ENCODE results near the gene GPX2. TPM values are rescaled to one million over a fixed set of nuclear protein-coding genes. Genes with fewer than 3 reads are reported as not detected.

Gene GPX2
- total RNA-seq, 6 experiments from 2014 or later = not detected

DNA sequence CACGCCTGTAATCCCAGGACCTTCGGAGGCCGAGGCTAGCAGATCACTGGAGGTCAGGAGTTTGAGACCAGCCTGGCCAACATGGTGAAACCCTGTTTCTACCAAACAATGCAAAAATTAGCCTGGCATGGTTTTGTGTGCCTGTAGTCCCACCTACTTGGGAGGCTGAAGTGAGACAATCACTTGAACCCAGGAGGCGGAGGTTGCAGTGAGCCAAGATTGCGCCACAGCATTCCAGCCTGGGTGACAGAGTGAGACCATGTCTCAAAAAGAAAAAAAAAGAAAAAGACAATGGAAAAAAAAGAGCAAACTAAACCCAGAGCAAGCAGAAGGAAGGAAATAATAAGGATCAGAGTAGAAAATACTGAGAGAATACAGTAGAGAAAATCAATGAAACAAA lies 22.9 kb downstream of the GPX2 start:
- TF ChIP-seq, protein P1, sequence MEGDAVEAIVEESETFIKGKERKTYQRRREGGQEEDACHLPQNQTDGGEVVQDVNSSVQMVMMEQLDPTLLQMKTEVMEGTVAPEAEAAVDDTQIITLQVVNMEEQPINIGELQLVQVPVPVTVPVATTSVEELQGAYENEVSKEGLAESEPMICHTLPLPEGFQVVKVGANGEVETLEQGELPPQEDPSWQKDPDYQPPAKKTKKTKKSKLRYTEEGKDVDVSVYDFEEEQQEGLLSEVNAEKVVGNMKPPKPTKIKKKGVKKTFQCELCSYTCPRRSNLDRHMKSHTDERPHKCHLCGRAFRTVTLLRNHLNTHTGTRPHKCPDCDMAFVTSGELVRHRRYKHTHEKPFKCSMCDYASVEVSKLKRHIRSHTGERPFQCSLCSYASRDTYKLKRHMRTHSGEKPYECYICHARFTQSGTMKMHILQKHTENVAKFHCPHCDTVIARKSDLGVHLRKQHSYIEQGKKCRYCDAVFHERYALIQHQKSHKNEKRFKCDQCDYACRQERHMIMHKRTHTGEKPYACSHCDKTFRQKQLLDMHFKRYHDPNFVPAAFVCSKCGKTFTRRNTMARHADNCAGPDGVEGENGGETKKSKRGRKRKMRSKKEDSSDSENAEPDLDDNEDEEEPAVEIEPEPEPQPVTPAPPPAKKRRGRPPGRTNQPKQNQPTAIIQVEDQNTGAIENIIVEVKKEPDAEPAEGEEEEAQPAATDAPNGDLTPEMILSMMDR (IDR thresholded peaks at IDR 0.05) = no peak
- no peak for DNase-seq
- no peak overlapping the region; the same call in 1 of the 2 replicates for H3K27ac Mint-ChIP-seq
- no peaks in the 10 kb centered on the region for H3K9me3 Mint-ChIP-seq
- H3K27me3 Mint-ChIP-seq (ENCODE audit: insufficient read depth) = no peaks in the 10 kb centered on the region
- peaks cover 36% of the 10 kb centered on the region for H3K36me3 Mint-ChIP-seq (ENCODE audit: low read depth)
- peaks cover 61% of the 10 kb centered on the region for H3K4me1 Mint-ChIP-seq (ENCODE audit: low read depth)
- H3K4me3 Mint-ChIP-seq = no peak overlapping the region

DNA sequence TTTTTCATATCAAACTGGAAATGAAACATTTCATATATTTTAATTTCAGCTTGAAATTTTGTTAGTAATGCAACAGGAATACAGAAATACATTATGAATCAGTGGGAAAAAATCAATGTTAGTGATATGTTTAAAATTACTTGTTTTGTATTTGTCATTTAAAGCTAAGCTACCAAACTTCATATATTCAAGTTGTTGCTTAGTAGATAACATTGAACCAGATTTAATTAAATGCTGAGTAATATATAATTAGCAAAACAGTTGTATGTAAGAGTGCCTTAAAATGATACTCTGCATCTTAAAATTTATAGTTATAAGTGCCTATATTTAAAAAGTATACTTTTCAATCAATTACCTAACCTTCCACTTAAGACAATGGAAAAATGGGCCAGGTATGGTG lies 23.3 kb downstream of the GPX2 start:
- Mint-ChIP-seq H3K27me3 (ENCODE audit: insufficient read depth) (no peaks in the 10 kb centered on the region), H3K27ac (no peak overlapping the region), H3K9me3 (no peaks in the 10 kb centered on the region), H3K36me3 (ENCODE audit: low read depth) (peaks cover 32% of the 10 kb centered on the region), H3K4me3 (no peak overlapping the region), H3K4me1 (ENCODE audit: low read depth) (peaks cover 61% of the 10 kb centered on the region)
- no peak for DNase-seq
- TF ChIP-seq, protein P1 (IDR thresholded peaks at IDR 0.05) = no peak

DNA sequence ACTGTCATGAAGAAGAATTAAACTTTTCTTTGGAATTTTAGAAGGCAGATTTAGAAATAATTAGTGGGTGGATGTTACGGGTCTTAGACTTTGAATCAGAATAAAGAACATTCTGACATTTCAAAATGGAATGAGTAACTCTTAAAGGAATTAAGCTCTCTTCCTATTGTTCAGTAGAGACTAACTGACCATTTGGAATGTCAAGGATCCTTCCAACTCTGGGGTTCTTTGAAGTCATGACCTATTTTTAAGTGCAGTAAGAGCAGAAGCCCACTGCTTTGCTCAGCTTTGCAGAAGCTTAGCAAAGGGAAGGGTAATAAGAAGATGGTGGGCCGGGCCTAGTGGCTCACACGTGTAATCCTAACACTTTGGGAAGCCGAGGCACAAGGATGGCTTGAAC lies 24.3 kb downstream of the GPX2 start:
- H3K27me3 Mint-ChIP-seq (ENCODE audit: insufficient read depth) = no peaks in the 10 kb centered on the region
- DNase-seq = no peak
- H3K27ac Mint-ChIP-seq = peak overlapping the region; percentile 75
- TF ChIP-seq, protein P1 (IDR thresholded peaks at IDR 0.05) = no peak
- no peaks in the 10 kb centered on the region for H3K9me3 Mint-ChIP-seq
- peak overlapping the region; percentile 31; the same call in 1 of the 2 replicates for H3K4me3 Mint-ChIP-seq
- peaks cover 27% of the 10 kb centered on the region for H3K36me3 Mint-ChIP-seq (ENCODE audit: low read depth)
- H3K4me1 Mint-ChIP-seq (ENCODE audit: low read depth) = peaks cover 70% of the 10 kb centered on the region

DNA sequence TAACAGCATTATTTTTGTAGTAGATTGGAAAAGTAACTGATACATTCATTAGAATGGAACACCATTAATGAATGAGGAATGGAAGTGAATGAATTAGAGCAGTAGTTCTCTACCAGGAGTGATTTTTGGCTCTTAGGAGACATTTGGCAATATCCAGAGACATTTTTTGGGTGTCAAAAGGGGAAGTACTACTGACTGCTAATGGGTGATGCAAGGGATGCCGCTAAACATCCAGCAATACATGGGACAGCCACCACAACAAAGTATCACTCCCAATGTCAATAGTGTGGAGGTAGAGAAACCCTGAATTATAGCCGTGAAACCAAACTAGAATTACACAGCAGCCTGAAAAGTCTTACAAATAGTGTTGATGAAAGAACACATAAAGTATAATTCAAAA lies 26.7 kb downstream of the GPX2 start:
- H3K27me3 Mint-ChIP-seq (ENCODE audit: insufficient read depth) = no peaks in the 10 kb centered on the region
- peak overlapping the region; percentile 98 for H3K4me3 Mint-ChIP-seq
- H3K36me3 Mint-ChIP-seq (ENCODE audit: low read depth) = peaks cover 20% of the 10 kb centered on the region
- no peaks in the 10 kb centered on the region for H3K9me3 Mint-ChIP-seq
- H3K4me1 Mint-ChIP-seq (ENCODE audit: low read depth) = peaks cover 59% of the 10 kb centered on the region
- H3K27ac Mint-ChIP-seq = 0 out of 2 replicates have a peak overlapping the region, but pooled peaks have one; percentile 24
- TF ChIP-seq, protein P1 (IDR thresholded peaks at IDR 0.05) = no peak
- DNase-seq = no peak

DNA sequence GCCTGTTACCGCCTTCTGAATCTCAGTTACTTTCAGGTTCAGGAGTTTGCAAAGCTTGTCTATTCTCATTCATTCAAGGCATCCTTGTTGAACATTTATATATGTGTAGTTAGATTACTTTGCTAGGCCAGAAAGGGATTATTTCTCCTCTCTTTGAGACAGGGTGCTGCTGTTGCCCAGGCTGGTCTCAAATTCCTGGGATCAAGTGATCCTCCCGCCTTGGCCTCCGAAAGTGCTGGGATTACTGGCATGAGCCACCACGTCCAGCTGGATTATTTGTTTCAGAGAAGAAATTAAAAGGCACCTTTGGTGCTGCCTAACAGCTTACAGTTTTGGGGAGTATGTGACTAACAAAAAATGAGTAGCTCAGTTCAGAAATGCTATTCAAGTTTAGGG lies 27.5 kb downstream of the GPX2 start:
- peak overlapping the region; percentile 95 for H3K27ac Mint-ChIP-seq

More for the DNA sequence above, 27.5 kb downstream of the GPX2 start:
- Mint-ChIP-seq H3K4me1 (ENCODE audit: low read depth) (peaks cover 51% of the 10 kb centered on the region), H3K9me3 (no peaks in the 10 kb centered on the region), H3K4me3 (peak overlapping the region; percentile 98), H3K27me3 (ENCODE audit: insufficient read depth) (peaks cover 2% of the 10 kb centered on the region; the same call in 1 of the 2 replicates), H3K36me3 (ENCODE audit: low read depth) (peaks cover 20% of the 10 kb centered on the region)
- DNase-seq = no peak
- TF ChIP-seq, protein P1 (IDR thresholded peaks at IDR 0.05) = no peak

Data from HFFc6 (cell line).